Measurements from ENCODE around the gene REV3L.

- TF ChIP-seq BRD4 (CRISPR knock-in tag; IDR thresholded peaks at IDR 0.05) (no peak), CTCF (CRISPR knock-in tag; IDR thresholded peaks at IDR 0.05) (no peak), TP53 (CRISPR knock-in tag; conservative IDR thresholded peaks at IDR 0.05) (no peak), AFF4 (CRISPR knock-in tag; IDR thresholded peaks at IDR 0.05) (no peak), KAT8 (CRISPR knock-in tag; IDR thresholded peaks at IDR 0.05) (no peak), ZBTB34 (CRISPR knock-in tag; IDR thresholded peaks at IDR 0.05) (no peak), RBM22 (optimal IDR thresholded peaks at IDR 0.05; ENCODE audit: low read length) (no peak), CHD4 (IDR thresholded peaks at IDR 0.05; ENCODE audit: borderline replicate concordance, low read length) (no peak), MAZ (IDR thresholded peaks at IDR 0.05; ENCODE audit: borderline replicate concordance, low read depth, low read length) (no peak), MAZ (CRISPR knock-in tag; IDR thresholded peaks at IDR 0.05; ENCODE audit: low read depth) (no peak)
Observed at GRCh38 chr6:111263837-111264236, 219.2 kb downstream of the REV3L start.

Measured in HepG2 (cell line).